SU-DHL-6 (cell line): Measurements from ENCODE around the gene LRFN2.

Source experiments
- H2AFZ ChIP-seq: fragments of 200-600 bp; sonication (generic); 2 replicates; pipeline ENCODE4 v1.6.1; 2014; ENCODE audit warnings: low read depth, mild to moderate bottlenecking, moderate library complexity, mixed read lengths, antibody characterized with exemption, low read length; ENCODE audit not compliant: severe bottlenecking
- H3F3A ChIP-seq: fragments of 200-600 bp; shearing (Covaris generic); 2 replicates; pipeline ENCODE4 v1.6.0; 2016; ENCODE audit warnings: antibody characterized with exemption, mild to moderate bottlenecking; ENCODE audit not compliant: insufficient read depth
- H3K27ac ChIP-seq: fragments of 200-600 bp; sonication (generic); 2 replicates; pipeline ENCODE4 v1.5.1; 2016; ENCODE audit warnings: low read depth, mild to moderate bottlenecking, low read length, moderate library complexity, mixed read lengths
- H3K27me3 ChIP-seq: fragments of 200-600 bp; sonication (generic), shearing (Covaris generic); 2 replicates; pipeline ENCODE4 v1.6.0; 2014; ENCODE audit warnings: mild to moderate bottlenecking, low read length
- H3K36me3 ChIP-seq: fragments of 200-600 bp; sonication (generic); 2 replicates; pipeline ENCODE4 v1.6.1; 2014; ENCODE audit warnings: mild to moderate bottlenecking, low read length, mixed read lengths
- H3K4me2 ChIP-seq: fragments of 300-600, 200-600 bp; shearing (Covaris generic), sonication (generic); 2 replicates; pipeline ENCODE4 v1.6.0; 2014; ENCODE audit warnings: low read length, low read depth, mild to moderate bottlenecking; ENCODE audit not compliant: poor library complexity, severe bottlenecking
- H3K4me3 ChIP-seq: fragments of 200-600 bp; sonication (generic); 2 replicates; pipeline ENCODE4 v1.5.1; 2014; ENCODE audit warnings: antibody characterized with exemption, low read length, mild to moderate bottlenecking, mixed read lengths; ENCODE audit not compliant: insufficient read depth, poor library complexity, severe bottlenecking
- H3K79me2 ChIP-seq: fragments of 200-600 bp; sonication (generic); 2 replicates; pipeline ENCODE4 v1.6.1; 2014; ENCODE audit warnings: mild to moderate bottlenecking, low read length, moderate library complexity; ENCODE audit not compliant: insufficient read depth
- H3K9ac ChIP-seq: fragments of 200-600 bp; sonication (generic); 2 replicates; pipeline ENCODE4 v1.7.0; 2014; ENCODE audit warnings: mild to moderate bottlenecking, low read length
- H3K9me2 ChIP-seq: fragments of 200-600 bp; sonication (generic); replicated peaks from 2 replicates; pipeline ENCODE4 v1.6.1; 2014; ENCODE audit warnings: low read length; ENCODE audit not compliant: insufficient read depth
- H3K9me3 ChIP-seq: fragments of 200-600 bp; sonication (generic); 2 replicates; pipeline ENCODE4 v1.6.1; 2014; ENCODE audit warnings: low read length, mixed read lengths; ENCODE audit not compliant: insufficient read depth
- H4K20me1 ChIP-seq: fragments of 200-600 bp; sonication (generic); 2 replicates; pipeline ENCODE4 v1.6.1; 2014; ENCODE audit warnings: low read depth, mild to moderate bottlenecking, antibody characterized with exemption, low read length, moderate library complexity, mixed read lengths
- CTCF ChIP-seq: fragments of 200-600 bp; sonication (generic); IDR thresholded peaks from one replicate; pipeline ENCODE4 v1.5.1; 2017; ENCODE audit warnings: antibody characterized with exemption, mild to moderate bottlenecking, low read length, moderate library complexity; ENCODE audit not compliant: insufficient read depth, poor library complexity, severe bottlenecking
- EZH2phosphoT487 ChIP-seq: fragments of 200-600 bp; sonication (generic), shearing (Covaris generic); conservative IDR thresholded peaks from 2 replicates; pipeline ENCODE4 v1.6.1; 2018; ENCODE audit warnings: mild to moderate bottlenecking, antibody characterized with exemption, low read length, moderate library complexity, mixed read lengths

LRFN2 gene

GRCh38 chr6:40558102-40558501 is 29.1 kb downstream of the LRFN2 start:
- H3K9ac ChIP-seq: no peak overlapping the region
- no peaks in the 10 kb centered on the region for H3K9me2 ChIP-seq
- H4K20me1 ChIP-seq: no peaks in the 10 kb centered on the region
- H3K9me3 ChIP-seq: no peaks in the 10 kb centered on the region
- no peaks in the 10 kb centered on the region for H3F3A ChIP-seq
- H3K4me3 ChIP-seq: no peak overlapping the region
- no peak overlapping the region for H3K27ac ChIP-seq
- H2AFZ ChIP-seq: no peak overlapping the region
- no peaks in the 10 kb centered on the region for H3K36me3 ChIP-seq
- H3K27me3 ChIP-seq: no peaks in the 10 kb centered on the region
- no peaks in the 10 kb centered on the region for H3K79me2 ChIP-seq
- H3K4me2 ChIP-seq: no peak overlapping the region
- TF ChIP-seq EZH2phosphoT487: no peak
- TF ChIP-seq CTCF: no peak

GRCh38 chr6:40556881-40557280 is 30.3 kb downstream of the LRFN2 start:
- Histone ChIP-seq H3F3A (no peaks in the 10 kb centered on the region), H3K4me2 (no peak overlapping the region), H3K9me3 (no peaks in the 10 kb centered on the region), H3K9me2 (no peaks in the 10 kb centered on the region), H4K20me1 (no peaks in the 10 kb centered on the region), H2AFZ (no peak overlapping the region), H3K36me3 (no peaks in the 10 kb centered on the region), H3K79me2 (no peaks in the 10 kb centered on the region), H3K27ac (no peak overlapping the region), H3K9ac (no peak overlapping the region), H3K4me3 (no peak overlapping the region), H3K27me3 (no peaks in the 10 kb centered on the region)
- TF ChIP-seq CTCF: no peak
- no peak for TF ChIP-seq EZH2phosphoT487

GRCh38 chr6:40556023-40556422 is 31.1 kb downstream of the LRFN2 start:
- Histone ChIP-seq H3K4me2 (no peak overlapping the region), H3K9ac (no peak overlapping the region), H2AFZ (no peak overlapping the region), H3K9me3 (no peaks in the 10 kb centered on the region), H3K27ac (no peak overlapping the region), H3K27me3 (no peaks in the 10 kb centered on the region), H3F3A (no peaks in the 10 kb centered on the region), H3K4me3 (no peak overlapping the region), H4K20me1 (no peaks in the 10 kb centered on the region), H3K36me3 (no peaks in the 10 kb centered on the region), H3K79me2 (no peaks in the 10 kb centered on the region), H3K9me2 (no peaks in the 10 kb centered on the region)
- TF ChIP-seq EZH2phosphoT487: no peak
- TF ChIP-seq CTCF: no peak
